ENCODE measurements around the gene HAT1.
"Not testable (repeated sequence)": the region's sequence is repeated elsewhere in the genome, so short reads cannot be mapped to it uniquely, and the experiment has no call there.

Gene HAT1

DNA sequence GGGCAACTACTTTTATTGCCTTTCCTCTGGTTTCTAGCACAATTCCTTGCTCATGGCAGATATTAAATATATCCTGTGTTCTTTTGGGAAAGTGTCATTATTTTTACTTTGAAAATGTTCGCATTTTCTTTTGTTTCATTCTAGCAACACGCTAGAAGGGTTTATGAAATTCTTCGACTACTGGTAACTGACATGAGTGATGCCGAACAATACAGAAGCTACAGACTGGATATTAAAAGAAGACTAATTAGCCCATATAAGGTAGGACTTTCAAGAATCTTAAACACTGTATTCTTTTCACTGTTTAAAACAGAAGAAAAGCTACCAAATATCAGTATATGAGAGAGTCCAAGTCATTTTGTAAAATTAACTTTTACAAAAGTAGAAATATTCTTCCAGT, 56.8 kb downstream of the HAT1 start:
- no peak overlapping the region for H3K4me3 Mint-ChIP-seq
- peaks cover 88% of the 10 kb centered on the region for H3K36me3 Mint-ChIP-seq (ENCODE audit: low read depth)
- no peak overlapping the region for H3K27ac Mint-ChIP-seq
- H3K9me3 Mint-ChIP-seq: no peaks in the 10 kb centered on the region
- peaks cover 2% of the 10 kb centered on the region for H3K4me1 Mint-ChIP-seq (ENCODE audit: low read depth)
- DNase-seq: no peak
- no peaks in the 10 kb centered on the region for H3K27me3 Mint-ChIP-seq

DNA sequence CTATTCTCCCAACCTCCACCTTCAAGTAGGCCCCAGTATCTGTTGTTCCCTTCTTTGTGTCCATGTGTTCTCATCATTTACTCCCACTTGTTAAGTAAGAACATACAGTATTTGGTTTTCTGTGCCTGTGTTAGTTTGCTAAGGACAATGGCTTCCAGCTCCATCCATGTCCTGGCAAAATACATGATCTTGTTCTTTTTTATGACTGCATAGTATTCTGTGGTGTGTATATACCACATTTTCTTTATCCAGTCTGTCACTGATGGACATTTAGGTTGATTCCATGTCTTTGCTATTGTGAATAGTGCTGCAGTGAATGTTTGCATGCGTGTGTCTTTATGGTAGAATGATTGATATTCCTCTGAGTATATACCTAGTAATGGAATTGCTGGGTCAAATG, 61.7 kb downstream of the HAT1 start:
- H3K4me1 Mint-ChIP-seq (ENCODE audit: low read depth); H3K4me3 Mint-ChIP-seq; H3K27me3 Mint-ChIP-seq; H3K9me3 Mint-ChIP-seq; DNase-seq; H3K27ac Mint-ChIP-seq: not testable (repeated sequence)
- peaks cover 56% of the 10 kb centered on the region for H3K36me3 Mint-ChIP-seq (ENCODE audit: low read depth)

DNA sequence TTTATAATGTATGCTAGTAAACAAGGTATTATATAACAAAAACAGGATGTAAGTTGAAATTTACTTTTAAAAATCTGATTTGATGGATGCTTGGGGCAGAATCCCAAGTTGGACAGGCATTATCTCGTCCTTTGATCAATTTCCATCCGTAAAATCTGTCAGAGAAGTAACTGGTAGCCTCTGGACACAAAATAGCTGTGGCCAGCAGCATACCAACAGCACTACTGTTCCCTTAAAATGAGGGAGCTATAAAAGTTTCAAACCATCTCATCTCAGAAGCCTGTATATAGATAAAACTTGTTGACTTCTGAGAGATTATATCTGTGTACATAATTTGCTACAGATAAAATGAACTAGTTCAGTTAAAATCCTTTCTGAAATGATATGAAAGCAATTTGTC, 62.8 kb downstream of the HAT1 start:
- Mint-ChIP-seq H3K4me1 (ENCODE audit: low read depth) (no peaks in the 10 kb centered on the region), H3K9me3 (no peaks in the 10 kb centered on the region), H3K36me3 (ENCODE audit: low read depth) (peaks cover 44% of the 10 kb centered on the region), H3K27me3 (no peaks in the 10 kb centered on the region), H3K4me3 (no peak overlapping the region), H3K27ac (no peak overlapping the region)
- DNase-seq: no peak

DNA sequence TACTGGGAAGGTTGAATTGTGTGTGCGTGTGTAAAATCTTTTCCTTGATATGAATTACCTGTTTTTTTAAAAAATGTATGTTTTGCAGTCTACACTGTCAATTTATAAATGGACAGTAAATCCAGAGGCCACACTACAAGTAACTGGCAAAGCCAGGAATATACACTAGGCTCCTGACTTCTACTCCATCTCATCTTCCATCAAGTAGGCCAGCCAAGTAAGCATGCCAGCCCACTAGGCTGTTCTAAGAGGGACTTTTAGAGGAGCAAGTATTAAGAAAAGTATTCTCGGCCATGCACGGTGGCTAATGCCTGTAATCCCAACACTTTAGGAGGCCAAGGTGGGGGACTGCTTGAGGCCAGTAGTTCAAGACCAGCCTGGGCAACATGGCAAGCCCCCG, 64.5 kb downstream of the HAT1 start:
- no peak for DNase-seq
- H3K36me3 Mint-ChIP-seq (ENCODE audit: low read depth): peaks cover 33% of the 10 kb centered on the region
- no peak overlapping the region for H3K27ac Mint-ChIP-seq
- H3K27me3 Mint-ChIP-seq: no peaks in the 10 kb centered on the region
- H3K4me1 Mint-ChIP-seq (ENCODE audit: low read depth): peaks cover 8% of the 10 kb centered on the region
- no peak overlapping the region for H3K4me3 Mint-ChIP-seq
- H3K9me3 Mint-ChIP-seq: no peaks in the 10 kb centered on the region

DNA sequence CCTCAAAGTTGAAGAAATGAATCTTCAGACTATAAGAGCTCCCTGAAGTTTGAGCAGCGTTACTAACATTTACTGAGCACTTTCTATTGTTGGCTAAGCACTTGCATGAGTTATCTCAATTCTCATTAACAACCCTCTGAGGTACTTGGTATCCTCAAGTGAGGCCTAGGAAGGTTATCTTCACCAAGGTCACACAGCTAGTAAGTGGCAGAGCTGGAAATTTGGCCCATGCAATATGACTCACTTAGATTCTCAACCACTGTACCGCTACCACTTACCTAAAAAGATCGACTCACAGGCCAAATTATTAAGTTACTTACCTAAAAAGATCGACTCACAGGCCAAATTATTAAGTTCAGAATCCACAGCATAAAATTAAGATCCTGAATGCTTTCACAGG, 68.8 kb downstream of the HAT1 start:
- no peak overlapping the region for H3K27ac Mint-ChIP-seq
- no peak for DNase-seq
- no peaks in the 10 kb centered on the region for H3K9me3 Mint-ChIP-seq
- no peaks in the 10 kb centered on the region for H3K36me3 Mint-ChIP-seq (ENCODE audit: low read depth)
- H3K4me1 Mint-ChIP-seq (ENCODE audit: low read depth): peaks cover 8% of the 10 kb centered on the region
- peaks cover 6% of the 10 kb centered on the region for H3K27me3 Mint-ChIP-seq
- H3K4me3 Mint-ChIP-seq: no peak overlapping the region

DNA sequence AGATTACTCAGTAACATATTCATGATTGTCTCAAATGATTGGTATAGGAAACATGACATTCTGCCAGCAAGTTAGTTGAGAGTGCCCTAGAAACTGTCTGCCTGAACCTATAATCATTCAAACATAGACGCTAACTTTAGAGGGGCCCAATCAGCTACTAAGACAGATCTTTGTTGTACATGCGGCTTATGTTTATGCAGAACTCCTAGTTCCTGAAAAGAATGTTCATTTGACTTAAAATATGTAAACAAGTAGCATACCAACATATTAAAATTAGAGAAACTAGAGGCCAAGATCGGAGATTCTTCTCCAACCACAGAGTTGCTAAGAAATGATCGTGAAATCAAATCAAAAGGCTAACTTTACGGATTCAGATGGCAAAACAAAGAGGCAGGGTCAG, 73.3 kb downstream of the HAT1 start:
- no peak for DNase-seq
- H3K27ac Mint-ChIP-seq: no peak overlapping the region
- H3K4me3 Mint-ChIP-seq: no peak overlapping the region
- H3K36me3 Mint-ChIP-seq (ENCODE audit: low read depth): peaks cover 6% of the 10 kb centered on the region
- no peaks in the 10 kb centered on the region for H3K9me3 Mint-ChIP-seq
- peaks cover 6% of the 10 kb centered on the region for H3K27me3 Mint-ChIP-seq
- H3K4me1 Mint-ChIP-seq (ENCODE audit: low read depth): peaks cover 29% of the 10 kb centered on the region

DNA sequence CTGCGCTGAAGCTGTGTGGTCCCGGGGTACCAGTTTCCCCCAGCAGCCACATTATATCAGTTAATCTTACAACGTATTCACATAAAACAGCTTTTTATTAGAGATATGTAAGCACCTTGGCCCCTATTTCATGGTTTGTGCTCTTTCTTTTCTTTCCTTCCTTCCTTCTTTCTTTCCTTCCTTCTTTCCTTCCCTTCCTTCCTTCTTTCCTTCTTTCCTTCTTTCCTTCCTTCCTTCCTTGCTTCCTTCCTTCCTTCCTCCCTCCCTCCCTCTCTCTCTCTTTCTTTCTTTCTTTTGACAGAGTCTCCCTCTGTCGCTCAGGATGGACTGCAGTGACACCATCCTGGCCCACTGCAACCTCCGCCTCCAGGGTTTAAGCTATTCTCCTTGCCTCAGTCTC, 73.8 kb downstream of the HAT1 start:
- H3K27me3 Mint-ChIP-seq: peaks cover 6% of the 10 kb centered on the region
- no peaks in the 10 kb centered on the region for H3K9me3 Mint-ChIP-seq
- peaks cover 6% of the 10 kb centered on the region for H3K36me3 Mint-ChIP-seq (ENCODE audit: low read depth)
- H3K27ac Mint-ChIP-seq: no peak overlapping the region
- DNase-seq: no peak
- H3K4me1 Mint-ChIP-seq (ENCODE audit: low read depth): peaks cover 29% of the 10 kb centered on the region
- H3K4me3 Mint-ChIP-seq: no peak overlapping the region

DNA sequence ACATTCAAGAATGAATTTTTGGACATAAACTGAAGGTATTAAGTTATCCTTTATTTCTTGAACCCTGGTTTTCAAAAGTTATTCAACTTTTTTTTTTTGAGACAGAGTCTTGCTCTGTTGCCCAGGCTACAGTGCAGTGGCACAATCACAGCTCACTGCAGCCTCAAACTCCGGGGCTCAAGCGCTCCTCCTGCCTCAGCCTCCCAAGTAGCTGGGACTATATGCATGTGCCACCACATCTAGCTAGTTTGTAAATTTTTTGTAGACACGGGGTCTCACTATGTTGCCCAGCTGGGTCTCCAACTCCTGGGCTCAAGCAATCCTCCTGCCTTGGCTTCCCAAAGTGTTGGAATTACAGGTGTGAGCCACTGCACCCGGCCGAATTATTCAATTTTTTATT, 74.8 kb downstream of the HAT1 start:
- not testable (repeated sequence) for H3K4me3 Mint-ChIP-seq

DNA sequence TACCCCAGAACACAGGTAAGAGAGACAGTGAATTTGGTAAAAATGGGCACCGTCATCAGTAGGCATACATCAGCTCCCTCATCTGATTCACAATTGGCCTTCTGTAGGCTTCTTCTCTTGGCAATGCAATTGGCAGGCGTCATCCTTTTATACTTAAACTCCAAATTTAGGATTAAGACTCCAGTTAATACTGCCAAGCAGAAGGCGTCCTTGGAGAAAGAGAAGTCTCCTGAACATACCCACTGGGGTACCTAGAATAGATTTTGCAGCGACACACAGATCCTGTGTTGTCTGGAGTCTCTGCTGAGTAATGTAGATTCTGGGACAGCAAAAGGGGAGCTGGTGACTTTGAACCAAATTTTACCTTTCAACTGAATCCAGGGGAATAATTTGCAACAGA, 76.9 kb downstream of the HAT1 start:
- Mint-ChIP-seq H3K4me3 (peak overlapping the region; percentile 85), H3K4me1 (ENCODE audit: low read depth) (peaks cover 29% of the 10 kb centered on the region), H3K27me3 (peaks cover 6% of the 10 kb centered on the region), H3K36me3 (ENCODE audit: low read depth) (peaks cover 7% of the 10 kb centered on the region), H3K27ac (peak overlapping the region; percentile 75), H3K9me3 (no peaks in the 10 kb centered on the region)
- no peak for DNase-seq

More for the DNA sequence above, 74.8 kb downstream of the HAT1 start:
- not testable (repeated sequence) for H3K27ac Mint-ChIP-seq; H3K36me3 Mint-ChIP-seq (ENCODE audit: low read depth); H3K27me3 Mint-ChIP-seq; DNase-seq; H3K9me3 Mint-ChIP-seq
- peaks cover 29% of the 10 kb centered on the region for H3K4me1 Mint-ChIP-seq (ENCODE audit: low read depth)

DNA sequence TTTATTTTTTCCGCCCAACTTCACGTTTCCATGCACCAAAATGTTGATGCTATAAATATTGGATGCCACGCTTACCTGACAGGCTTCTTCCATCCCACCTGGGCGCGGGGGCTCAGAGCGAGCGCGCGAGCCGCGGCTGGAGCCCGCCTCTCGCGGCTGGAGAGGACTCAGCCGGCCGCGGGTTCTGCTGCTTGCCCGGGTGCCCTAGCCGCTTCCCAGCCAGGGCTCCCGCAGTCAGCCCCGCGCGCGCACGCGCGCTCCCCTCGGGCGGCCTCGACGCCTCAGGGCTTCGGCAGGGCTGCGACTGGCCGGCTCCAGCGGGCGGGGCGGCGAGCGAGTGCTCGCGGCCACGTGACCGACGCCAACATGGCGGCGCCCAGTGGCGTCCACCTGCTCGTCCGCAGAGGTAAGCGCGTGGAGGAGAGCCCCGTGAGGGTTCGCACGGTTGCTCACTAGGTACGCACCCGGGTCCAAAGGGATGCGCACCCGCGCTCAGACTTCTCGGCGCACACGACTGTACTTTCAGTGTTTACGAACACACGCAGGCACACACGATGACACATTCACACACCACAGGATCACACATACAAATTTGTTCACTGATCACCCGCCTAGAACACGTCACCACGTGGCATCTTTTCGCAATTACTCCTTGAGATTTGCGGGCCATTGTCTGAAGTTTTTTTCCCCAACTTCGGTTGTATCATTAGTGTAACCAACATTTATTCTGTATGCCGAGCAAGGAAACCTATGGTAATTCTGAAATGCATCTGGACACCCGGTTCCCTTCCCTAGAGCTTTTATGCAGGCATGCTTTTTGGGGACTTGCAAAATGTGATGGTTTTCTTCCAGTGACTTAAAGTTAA, 77.6 kb downstream of the HAT1 start, which contains the start of gene METAP1D:
METAP1D (plus strand) TSS at position 350 of the 866 bp plus-strand sequence; CDS start at position 367, 17 bp downstream.
- Mint-ChIP-seq H3K4me1 (ENCODE audit: low read depth) (peaks cover 29% of the 10 kb centered on the region), H3K9me3 (no peaks in the 10 kb centered on the region), H3K27me3 (peaks cover 3% of the 10 kb centered on the region), H3K27ac (peak within 1 kb of the TSS; percentile 97), H3K36me3 (ENCODE audit: low read depth) (peaks cover 7% of the 10 kb centered on the region), H3K4me3 (peak within 1 kb of the TSS; percentile 85)
- peak; percentile 94 for DNase-seq

DNA sequence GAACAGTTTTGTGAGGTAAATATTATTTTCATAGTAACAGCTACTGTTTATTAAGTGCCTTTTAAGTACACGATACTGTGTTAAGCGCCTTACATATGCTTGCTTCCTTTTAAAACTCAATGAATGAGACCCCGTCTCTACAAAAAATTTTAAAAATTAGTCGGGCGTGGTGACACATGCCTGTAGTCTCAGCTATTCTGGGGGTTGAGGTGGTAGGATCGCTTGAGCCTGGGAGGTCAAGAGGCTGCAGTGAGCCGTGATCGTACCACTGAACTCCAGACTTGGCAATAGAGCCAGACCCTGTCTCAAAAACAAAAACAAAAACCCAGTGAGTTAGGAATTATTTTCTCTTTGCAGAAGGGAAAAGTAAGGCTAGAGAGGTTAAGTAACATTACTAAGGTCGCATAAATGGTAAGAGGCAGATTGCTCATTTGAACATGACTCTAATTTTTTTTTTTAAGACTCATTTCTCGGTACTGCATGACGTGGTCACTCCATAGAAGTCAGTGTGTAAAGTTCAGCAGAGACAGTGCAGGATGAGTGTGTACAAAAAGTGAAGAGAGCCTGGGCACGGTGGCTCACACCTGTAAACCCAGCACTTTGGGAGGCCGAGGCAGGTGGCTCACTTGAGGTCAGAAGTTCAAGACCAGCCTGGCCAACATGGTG, 78.6 kb downstream of the HAT1 start:
- Mint-ChIP-seq H3K36me3 (ENCODE audit: low read depth) (peaks cover 7% of the 10 kb centered on the region), H3K4me1 (ENCODE audit: low read depth) (peaks cover 29% of the 10 kb centered on the region), H3K4me3 (peak overlapping the region; percentile 85), H3K27me3 (no peaks in the 10 kb centered on the region), H3K27ac (peak overlapping the region; percentile 97), H3K9me3 (no peaks in the 10 kb centered on the region)
- peak; percentile 37 for DNase-seq

DNA sequence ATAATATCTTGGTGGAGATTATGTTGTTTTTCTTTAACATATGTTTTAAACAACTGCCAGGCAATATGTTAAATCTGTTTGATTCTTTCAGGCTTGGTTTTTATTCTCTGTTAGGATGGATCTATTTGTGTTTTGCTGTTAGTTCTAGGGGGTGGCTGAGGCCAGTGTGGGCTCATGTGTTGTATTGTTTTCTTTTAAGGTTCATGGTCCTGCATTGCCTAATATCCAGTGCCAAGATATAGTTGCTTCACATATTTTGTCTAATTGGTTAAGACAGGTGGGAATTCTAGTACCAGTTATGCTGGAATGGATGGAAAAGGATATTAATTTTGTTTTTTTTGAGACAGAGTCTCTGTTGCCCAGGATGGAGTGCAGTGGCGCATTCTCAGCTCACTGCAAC, 85.1 kb downstream of the HAT1 start:
- Mint-ChIP-seq H3K27me3 (no peaks in the 10 kb centered on the region), H3K4me3 (no peak overlapping the region), H3K9me3 (no peaks in the 10 kb centered on the region), H3K4me1 (ENCODE audit: low read depth) (peaks cover 12% of the 10 kb centered on the region), H3K36me3 (ENCODE audit: low read depth) (peaks cover 11% of the 10 kb centered on the region), H3K27ac (no peak overlapping the region)
- DNase-seq: no peak

DNA sequence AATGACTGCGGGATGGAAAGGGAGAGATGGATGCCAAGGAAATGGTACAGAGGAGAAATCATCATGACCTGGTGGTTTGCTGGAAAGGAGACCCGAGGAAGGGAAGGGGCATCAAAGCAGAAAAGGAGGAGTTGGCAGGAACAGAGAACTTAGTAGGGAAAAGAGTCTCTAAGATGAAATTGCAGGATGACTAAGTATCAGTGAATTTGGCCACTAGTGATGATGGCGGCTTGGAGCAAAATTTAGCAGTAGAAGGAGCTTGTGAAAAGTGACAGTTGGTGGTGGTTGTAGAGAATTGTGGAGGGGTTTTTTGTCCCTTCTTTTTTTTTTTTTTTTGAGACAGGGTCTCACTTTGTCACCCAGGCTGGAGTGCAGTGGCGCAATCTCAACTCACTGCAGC, 87.6 kb downstream of the HAT1 start:
- no peaks in the 10 kb centered on the region for H3K27me3 Mint-ChIP-seq
- peaks cover 13% of the 10 kb centered on the region for H3K4me1 Mint-ChIP-seq (ENCODE audit: low read depth)
- H3K4me3 Mint-ChIP-seq: no peak overlapping the region
- DNase-seq: no peak
- no peaks in the 10 kb centered on the region for H3K9me3 Mint-ChIP-seq
- peaks cover 11% of the 10 kb centered on the region for H3K36me3 Mint-ChIP-seq (ENCODE audit: low read depth)
- H3K27ac Mint-ChIP-seq: no peak overlapping the region

DNA sequence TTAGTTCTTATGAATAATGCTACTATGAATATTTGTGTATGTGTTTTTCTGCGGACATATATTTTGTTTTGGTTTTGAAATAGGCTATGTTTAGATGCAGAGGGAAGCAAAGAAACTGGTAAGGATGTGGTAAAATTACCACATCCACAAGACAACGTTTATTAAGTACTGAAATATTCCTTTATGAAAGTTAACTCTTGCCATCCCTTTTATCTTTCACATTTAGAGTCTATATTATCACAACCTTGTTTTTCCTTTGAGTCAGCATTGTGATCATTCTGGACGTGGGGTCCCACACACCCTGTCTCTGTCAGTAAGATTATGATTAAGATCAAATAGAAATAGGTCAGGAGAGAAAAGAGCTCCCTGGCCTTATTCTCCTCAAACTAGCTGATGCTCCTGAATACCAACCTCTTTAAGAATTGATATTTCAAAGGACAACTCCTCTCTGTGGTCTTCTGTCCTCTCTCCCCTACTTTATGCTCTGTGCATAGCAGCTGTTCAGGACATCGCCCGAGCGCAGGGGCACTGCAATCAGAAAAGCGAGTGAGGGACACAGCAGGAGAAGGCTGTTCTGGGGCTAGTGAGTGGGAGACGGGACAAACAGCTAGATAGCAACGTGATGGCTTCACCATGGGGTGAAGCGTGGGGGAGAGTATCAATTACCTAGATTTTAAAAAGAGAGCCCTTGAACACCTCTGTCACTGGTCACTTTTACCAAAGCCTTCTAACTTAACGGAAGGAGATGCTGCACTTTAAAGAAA, 89.7 kb downstream of the HAT1 start:
- peaks cover 5% of the 10 kb centered on the region for H3K36me3 Mint-ChIP-seq (ENCODE audit: low read depth)
- no peak overlapping the region for H3K27ac Mint-ChIP-seq
- peaks cover 13% of the 10 kb centered on the region for H3K4me1 Mint-ChIP-seq (ENCODE audit: low read depth)
- no peak for DNase-seq
- H3K9me3 Mint-ChIP-seq: no peaks in the 10 kb centered on the region
- H3K4me3 Mint-ChIP-seq: no peak overlapping the region
- H3K27me3 Mint-ChIP-seq: no peaks in the 10 kb centered on the region
